Stimulated activated effector memory CD8-positive, alpha-beta T cell treated with anti-CD3 and anti-CD28 coated beads, Interleukin-12 subunit alpha, Interleukin-12 subunit beta, amount 100 ng/mL, for 72 hours (primary cell): ENCODE measurements around the gene FAM131C.
A peak's percentile ranks its signal among the peaks of the same experiment; 100 is the strongest.
"Not testable (repeated sequence)": the region's sequence is repeated elsewhere in the genome, so short reads cannot be mapped to it uniquely, and the experiment has no call there.

ENCODE experiments used
- ATAC-seq: fragments of 150-1000 bp; cut with Tn5 transposase; 2 replicates; pipeline ENCODE4 v1.10.0; 2021
- DNase-seq, 2 donors: peaks; one replicate each; pipeline ENCODE4 v3.0.0; 2021 to 2022; ENCODE audit warnings: low spot score in 2 of 2
- H3K27ac Mint-ChIP-seq: one replicate; pipeline ENCODE4 v1.8.0; 2022; ENCODE audit warnings: mild to moderate bottlenecking, mixed read lengths
- H3K36me3 Mint-ChIP-seq: one replicate; pipeline ENCODE4 v1.8.0; 2022; ENCODE audit warnings: mild to moderate bottlenecking, mixed read lengths
- H3K4me1 Mint-ChIP-seq: one replicate; pipeline ENCODE4 v1.8.0; 2022; ENCODE audit warnings: mixed read lengths
- H3K4me3 Mint-ChIP-seq: one replicate; pipeline ENCODE4 v1.8.0; 2022; ENCODE audit warnings: mild to moderate bottlenecking, mixed read lengths
- H3K9me3 Mint-ChIP-seq: one replicate; pipeline ENCODE4 v1.8.0; 2022; ENCODE audit warnings: mixed read lengths

The FAM131C gene

GRCh38 chr1:16028237-16029002, 45.0 kb downstream of the FAM131C start:
- Mint-ChIP-seq H3K36me3 (no peaks in the 10 kb centered on the region), H3K4me3 (no peak overlapping the region), H3K27ac (no peak overlapping the region), H3K9me3 (no peaks in the 10 kb centered on the region), H3K4me1 (peaks cover 16% of the 10 kb centered on the region)
- ATAC-seq (no peak), DNase-seq (no peak)

GRCh38 chr1:16026723-16027484, 46.5 kb downstream of the FAM131C start:
- peaks cover 11% of the 10 kb centered on the region for H3K4me1 Mint-ChIP-seq
- no peaks in the 10 kb centered on the region for H3K9me3 Mint-ChIP-seq
- no peak for DNase-seq
- no peak overlapping the region for H3K27ac Mint-ChIP-seq
- H3K36me3 Mint-ChIP-seq = no peaks in the 10 kb centered on the region
- H3K4me3 Mint-ChIP-seq = peak overlapping the region; percentile 9
- peak; percentile 3 for ATAC-seq

- DNase-seq, H3K9me3 Mint-ChIP-seq, H3K27ac Mint-ChIP-seq, H3K36me3 Mint-ChIP-seq, H3K4me3 Mint-ChIP-seq, ATAC-seq: not testable (repeated sequence)
- H3K4me1 Mint-ChIP-seq = peaks cover 11% of the 10 kb centered on the region
Observed at GRCh38 chr1:16026302-16026701, 47.1 kb downstream of the FAM131C start.

GRCh38 chr1:16023050-16023653, 50.3 kb downstream of the FAM131C start:
- no peaks in the 10 kb centered on the region for H3K36me3 Mint-ChIP-seq
- peak; percentile 3 for ATAC-seq
- no peak overlapping the region for H3K27ac Mint-ChIP-seq
- no peak overlapping the region for H3K4me3 Mint-ChIP-seq
- no peaks in the 10 kb centered on the region for H3K9me3 Mint-ChIP-seq
- no peak for DNase-seq
- H3K4me1 Mint-ChIP-seq = peaks cover 5% of the 10 kb centered on the region

- no peak overlapping the region for H3K4me3 Mint-ChIP-seq
- H3K4me1 Mint-ChIP-seq = no peaks in the 10 kb centered on the region
- H3K36me3 Mint-ChIP-seq = no peaks in the 10 kb centered on the region
- no peaks in the 10 kb centered on the region for H3K9me3 Mint-ChIP-seq
- no peak for DNase-seq
- no peak overlapping the region for H3K27ac Mint-ChIP-seq
- ATAC-seq = no peak
Observed at GRCh38 chr1:16022393-16022792, 51.1 kb downstream of the FAM131C start.

- ATAC-seq (no peak), DNase-seq (no peak)
- no peaks in the 10 kb centered on the region for H3K9me3 Mint-ChIP-seq
- no peak within 1 kb of the TSS for H3K27ac Mint-ChIP-seq
- no peaks in the 10 kb centered on the region for H3K4me1 Mint-ChIP-seq
- H3K4me3 Mint-ChIP-seq = no peak within 1 kb of the TSS
- no peaks in the 10 kb centered on the region for H3K36me3 Mint-ChIP-seq
Observed at GRCh38 chr1:16021681-16022080, 51.8 kb downstream of the FAM131C start, which contains the start of gene CLCNKA. TSS of gene CLCNKA (plus strand) at chr1:16022036. CDS start at chr1:16022620, 584 bp downstream.

- H3K4me3 Mint-ChIP-seq, DNase-seq, H3K9me3 Mint-ChIP-seq, H3K36me3 Mint-ChIP-seq, H3K27ac Mint-ChIP-seq, ATAC-seq, H3K4me1 Mint-ChIP-seq: not testable (repeated sequence)
Observed at GRCh38 chr1:16020878-16021277, 52.6 kb downstream of the FAM131C start.

GRCh38 chr1:16020325-16020724, 53.1 kb downstream of the FAM131C start:
- no peak for DNase-seq
- H3K36me3 Mint-ChIP-seq = no peaks in the 10 kb centered on the region
- no peak for ATAC-seq
- H3K27ac Mint-ChIP-seq = no peak overlapping the region
- H3K4me3 Mint-ChIP-seq = no peak overlapping the region
- H3K4me1 Mint-ChIP-seq = peaks cover 6% of the 10 kb centered on the region
- no peaks in the 10 kb centered on the region for H3K9me3 Mint-ChIP-seq

GRCh38 chr1:16019644-16020277, 53.7 kb downstream of the FAM131C start:
- H3K27ac Mint-ChIP-seq = no peak overlapping the region
- H3K4me1 Mint-ChIP-seq = peaks cover 6% of the 10 kb centered on the region
- no peak for ATAC-seq
- DNase-seq = no peak
- H3K36me3 Mint-ChIP-seq = no peaks in the 10 kb centered on the region
- H3K4me3 Mint-ChIP-seq = no peak overlapping the region
- H3K9me3 Mint-ChIP-seq = no peaks in the 10 kb centered on the region

- DNase-seq = no peak
- H3K27ac Mint-ChIP-seq = peak overlapping the region; percentile 52
- no peaks in the 10 kb centered on the region for H3K36me3 Mint-ChIP-seq
Observed at GRCh38 chr1:16018749-16019643, 54.5 kb downstream of the FAM131C start.

GRCh38 chr1:16018308-16018707, 55.1 kb downstream of the FAM131C start:
- Mint-ChIP-seq H3K4me1 (peaks cover 11% of the 10 kb centered on the region), H3K27ac (peak overlapping the region; percentile 52), H3K4me3 (no peak overlapping the region), H3K9me3 (no peaks in the 10 kb centered on the region), H3K36me3 (no peaks in the 10 kb centered on the region)
- DNase-seq (no peak), ATAC-seq (no peak)

More at GRCh38 chr1:16018749-16019643, 54.5 kb downstream of the FAM131C start:
- Mint-ChIP-seq H3K4me1 (peaks cover 6% of the 10 kb centered on the region), H3K9me3 (no peaks in the 10 kb centered on the region), H3K4me3 (no peak overlapping the region)
- ATAC-seq = no peak

GRCh38 chr1:16017461-16018303, 55.8 kb downstream of the FAM131C start, which contains the start of gene HSPB7:
TSS of gene HSPB7 (minus strand) at chr1:16018043. CDS start at chr1:16017963, 80 bp downstream.
- ATAC-seq (no peak), DNase-seq (no peak)
- no peaks in the 10 kb centered on the region for H3K9me3 Mint-ChIP-seq

GRCh38 chr1:16017076-16017460, 56.4 kb downstream of the FAM131C start:
- H3K4me3 Mint-ChIP-seq = no peak overlapping the region

More at GRCh38 chr1:16017461-16018303, 55.8 kb downstream of the FAM131C start, which contains the start of gene HSPB7:
- H3K4me1 Mint-ChIP-seq = peaks cover 12% of the 10 kb centered on the region
- no peaks in the 10 kb centered on the region for H3K36me3 Mint-ChIP-seq
- peak within 1 kb of the TSS; percentile 52 for H3K27ac Mint-ChIP-seq
- no peak within 1 kb of the TSS for H3K4me3 Mint-ChIP-seq

More at GRCh38 chr1:16017076-16017460, 56.4 kb downstream of the FAM131C start:
- H3K4me1 Mint-ChIP-seq = peaks cover 16% of the 10 kb centered on the region
- DNase-seq (no peak), ATAC-seq (no peak)
- no peak overlapping the region for H3K27ac Mint-ChIP-seq
- no peaks in the 10 kb centered on the region for H3K36me3 Mint-ChIP-seq
- no peaks in the 10 kb centered on the region for H3K9me3 Mint-ChIP-seq
